ENCODE data around the gene FLACC1. TPM values are rescaled to one million over a fixed set of nuclear protein-coding genes. Genes with fewer than 3 reads are reported as not detected.
"Not testable (repeated sequence)": the region's sequence is repeated elsewhere in the genome, so short reads cannot be mapped to it uniquely, and the experiment has no call there.

The FLACC1 gene
- total RNA-seq, 1 donor from 2014 or later: 3.6 TPM

GRCh38 chr2:201249889-201250288 is 107.3 kb downstream of the FLACC1 start:
- H3K4me1 ChIP-seq: peaks cover 23% of the 10 kb centered on the region
- DNase-seq: no peak
- intact Hi-C loops (cut with DNase I): no loop called here
- no peaks in the 10 kb centered on the region for H3K9me3 ChIP-seq
- ATAC-seq: no peak
- no peak for TF ChIP-seq CTCF (IDR thresholded peaks at IDR 0.05)
- H3K36me3 ChIP-seq: no peaks in the 10 kb centered on the region
- H3K4me3 ChIP-seq: no peak overlapping the region
- H3K27ac ChIP-seq: no peak overlapping the region
- no peaks in the 10 kb centered on the region for H3K27me3 ChIP-seq

GRCh38 chr2:201248288-201248844 is 108.8 kb downstream of the FLACC1 start:
- no peaks in the 10 kb centered on the region for H3K36me3 ChIP-seq
- TF ChIP-seq CTCF (IDR thresholded peaks at IDR 0.05): no peak
- no peak overlapping the region for H3K27ac ChIP-seq
- no peaks in the 10 kb centered on the region for H3K27me3 ChIP-seq
- no peak for DNase-seq
- ATAC-seq: no peak
- intact Hi-C loops (cut with DNase I): no loop called here
- H3K4me1 ChIP-seq: peaks cover 9% of the 10 kb centered on the region
- no peak overlapping the region for H3K4me3 ChIP-seq
- no peaks in the 10 kb centered on the region for H3K9me3 ChIP-seq

GRCh38 chr2:201246280-201246679 is 110.9 kb downstream of the FLACC1 start:
- Histone ChIP-seq H3K27me3 (no peaks in the 10 kb centered on the region), H3K27ac (peak overlapping the region; percentile 75), H3K36me3 (no peaks in the 10 kb centered on the region), H3K4me3 (no peak overlapping the region), H3K4me1 (peaks cover 4% of the 10 kb centered on the region), H3K9me3 (no peaks in the 10 kb centered on the region)
- ATAC-seq (peak; percentile 65), DNase-seq (no peak)
- intact Hi-C loops (cut with DNase I): no loop called here
- no peak for TF ChIP-seq CTCF (IDR thresholded peaks at IDR 0.05)

GRCh38 chr2:201244829-201245228 is 112.3 kb downstream of the FLACC1 start:
- H3K4me3 ChIP-seq: no peak overlapping the region
- H3K36me3 ChIP-seq: no peaks in the 10 kb centered on the region
- no peaks in the 10 kb centered on the region for H3K9me3 ChIP-seq
- intact Hi-C loops (cut with DNase I): no loop called here
- H3K4me1 ChIP-seq: peaks cover 4% of the 10 kb centered on the region
- ATAC-seq (no peak), DNase-seq (no peak)
- TF ChIP-seq CTCF (IDR thresholded peaks at IDR 0.05): no peak
- no peaks in the 10 kb centered on the region for H3K27me3 ChIP-seq
- H3K27ac ChIP-seq: no peak overlapping the region

GRCh38 chr2:201242571-201243277 is 114.4 kb downstream of the FLACC1 start:
- DNase-seq (no peak), ATAC-seq (no peak)
- intact Hi-C loops (cut with DNase I): no loop called here
- Histone ChIP-seq H3K27me3 (no peaks in the 10 kb centered on the region), H3K27ac (no peak overlapping the region), H3K36me3 (no peaks in the 10 kb centered on the region), H3K4me1 (peaks cover 11% of the 10 kb centered on the region), H3K4me3 (no peak overlapping the region), H3K9me3 (no peaks in the 10 kb centered on the region)
- no peak for TF ChIP-seq CTCF (IDR thresholded peaks at IDR 0.05)

- DNase-seq: peak; percentile 87
- H3K36me3 ChIP-seq, H3K27me3 ChIP-seq, H3K4me3 ChIP-seq, H3K9me3 ChIP-seq: not testable (repeated sequence)
- intact Hi-C loops (cut with DNase I): loop anchor here (10.0 kb wide), 1 partner anchor 125 kb away; no protein-coding TSS in a partner anchor
- peaks cover 36% of the 10 kb centered on the region for H3K4me1 ChIP-seq
- peak; percentile 89 for ATAC-seq
- H3K27ac ChIP-seq: peak overlapping the region; percentile 52
These were observed 117.8 kb downstream of the FLACC1 start for GRCh38 chr2:201239167-201239935.

Data from upper lobe of right lung (tissue), 1 donor.